Heart right ventricle (tissue), 16 donors: ENCODE data around the gene SH3RF2. TPM values are rescaled to one million over a fixed set of nuclear protein-coding genes. Genes with fewer than 3 reads are reported as not detected.

Source experiments
- ATAC-seq, 8 donors: fragments of 200-7000 bp; cut with Tn5 transposase; one replicate each; pipeline ENCODE4 v1.9.1; 2020; ENCODE audit warnings: mild to moderate bottlenecking in 8 of 8, moderate library complexity in 8 of 8, moderate number of reproducible peaks in 1 of 8
- DNase-seq, 2 donors: peaks; one replicate each; pipeline ENCODE4 v3.0.0-alpha.2; 2020
- H3K27ac ChIP-seq, 10 donors: fragments of 200-600 bp; sonication (generic) in 2 of 10; one replicate each; pipeline versions ENCODE4 v1.5.0 to v1.8.0; 2020 to 2022; ENCODE audit warnings: mild to moderate bottlenecking in 3 of 10
- H3K27me3 ChIP-seq, 7 donors: fragments of 200-600 bp; one replicate each; pipeline ENCODE4 v1.8.0; 2021 to 2022; ENCODE audit warnings: mild to moderate bottlenecking in 2 of 7
- H3K36me3 ChIP-seq, 9 donors: fragments of 200-600 bp; sonication (generic) in 1 of 9; one replicate each; pipeline versions ENCODE4 v1.5.0 to v1.8.0; 2020 to 2022; ENCODE audit warnings: mild to moderate bottlenecking in 2 of 9
- H3K4me1 ChIP-seq, 9 donors: fragments of 200-600 bp; sonication (generic) in 1 of 9; one replicate each; pipeline versions ENCODE4 v1.5.0 to v1.8.0; 2020 to 2022; ENCODE audit warnings: mild to moderate bottlenecking in 4 of 9
- H3K4me3 ChIP-seq, 10 donors: fragments of 200-600 bp; sonication (generic) in 2 of 10; one replicate each; pipeline versions ENCODE4 v1.5.0 to v1.8.0; 2020 to 2022; ENCODE audit warnings: mild to moderate bottlenecking in 7 of 10, moderate library complexity in 2 of 10
- H3K9me3 ChIP-seq, 11 donors: fragments of 200-600 bp in 10 of 11; sonication (generic) in 2 of 11; one replicate each; pipeline versions ENCODE4 v1.5.0 to v1.8.0; 2013 to 2022; ENCODE audit warnings: mild to moderate bottlenecking in 2 of 11, control low read depth in 1 of 11, moderate library complexity in 1 of 11
- CTCF ChIP-seq, 9 donors: fragments of 200-600 bp; sonication (generic) in 2 of 9; IDR thresholded peaks; one replicate each; pipeline versions ENCODE4 v1.5.0 to v1.8.0; 2021 to 2022; ENCODE audit warnings: antibody characterized with exemption in 9 of 9, mild to moderate bottlenecking in 5 of 9, moderate library complexity in 1 of 9
- WGBS, 2 donors: extraction: QIAGEN DNeasy Blood & Tissue Kit; methylation state at CpG; one replicate each; pipeline ENCODE4 v1.1.7; 2013; ENCODE audit warnings: inconsistent platforms in 1 of 2; 5-methylcytosine and 5-hydroxymethylcytosine counted together
- intact Hi-C, 10 donors: fragments of 100-400 bp; cut with DNase I; formaldehyde crosslinking; loops; one replicate each; pipeline versions ENCODE4 v1.11.1 to v1.14.2; 2022
- polyA plus RNA-seq, 2 donors: library from polyadenylated mRNA; stranded (reverse); fragments of 200-250 nt; gene quantifications; one replicate each; pipeline ENCODE4 v1.2.3, GENCODE V29; 2013
- total RNA-seq, 10 donors: library from RNA; stranded (reverse); fragmentation: NEBNext Ultra II Directional in 3 of 10; extraction: Animal tissue kit (Norgen Biotek cat#: 25700) in 3 of 10; gene quantifications; one replicate each; pipeline versions ENCODE4 v1.2.1 to v1.2.4, GENCODE V29; 2021 to 2023
- donor health status: Arrhythmogenic right ventricular cardiomyopathy.
- donor health status: ischemic (EF 13 %, LVEDD 7.1; RV severe dilation, severe dysfunction).
- donor health status: healthy with polysubstance abuse.
- donor health status: DM: no; HTN: yes; CAD: no.
- donor health status: DM: no; HTN: no; CAD: no.
- donor health status: ischemic (EF 25% LVEDD 6.9; RV normal size, moderate dysfunction).
- donor health status: ischemic (EF 25% LVEDD 5.7; RV mildly dilated, moderate dysfunction).
- donor health status: healthy.
- donor health status: DM: yes; HTN: yes; CAD: no.
- donor health status: Ischemic cardiomyopathy.
- donor health status: ischemic (EF 35%, LVEDD 5.7; RV mildly dilated, moderate dysfunction).
- donor health status: nonischemic (EF 11% LVEDD 7.7; RV severe dilation, severe dysfunction).
- donor health status: DM: yes; HTN: yes; CAD: no.
- donor health status: PGD.
- donor health status: ischemic (EF 29% LVEDD 5.4; RV normal size, mild dysfunction).
- donor health status: nonischemic (EF 23%, LVEDD 6.1; RV moderate dilation, normal function).

SH3RF2 gene
- total and polyA plus RNA-seq, 12 donors, result 32.9 to 887 (median 219) TPM

- H3K4me3 ChIP-seq, result no peak overlapping the region
- peaks cover 0 to 40% (median 0%) of the 10 kb centered on the region in 7 donors for H3K27me3 ChIP-seq
- H3K9me3 ChIP-seq, result no peaks in the 10 kb centered on the region
- no peaks in the 10 kb centered on the region for H3K36me3 ChIP-seq
- peaks cover 0 to 40% (median 19%) of the 10 kb centered on the region in 9 donors for H3K4me1 ChIP-seq
- ATAC-seq (no peak), DNase-seq (no peak)
- H3K27ac ChIP-seq, result no peak overlapping the region
- intact Hi-C loops, result loop anchor here in 1 of 10 donors (10.0 kb wide), 1 partner anchor 111 kb away; no protein-coding TSS in a partner anchor
- TF ChIP-seq CTCF (IDR thresholded peaks at IDR 0.05), result no peak
- WGBS, 2 donors, result 82 to 86% methylated on average over 5 of the region's 5 CpGs
Measured at GRCh38 chr5:145934276-145934675, 2.1 kb upstream of the SH3RF2 start.

GRCh38 chr5:145937432-145938250 lies 1.3 kb downstream of the SH3RF2 start:
- peak overlapping the region in 3 of 10 donors; percentile 12 to 60 (median 12) for H3K27ac ChIP-seq
- TF ChIP-seq CTCF (IDR thresholded peaks at IDR 0.05), result no peak
- no peak for DNase-seq
- peak in 6 of 8 donors; percentile 34 to 52 (median 45) for ATAC-seq
- H3K4me3 ChIP-seq, result peak overlapping the region in 7 of 10 donors; percentile 10 to 61 (median 53)
- intact Hi-C loops, result loop anchor here in 2 of 10 donors (5.0 to 10.0 kb wide), 2 partner anchors 40 to 107 kb away; no protein-coding TSS in a partner anchor
- peaks cover 0 to 44% (median 0%) of the 10 kb centered on the region in 7 donors for H3K27me3 ChIP-seq
- 46 to 61% methylated on average over 23 of the region's 23 CpGs for WGBS, 2 donors
- no peaks in the 10 kb centered on the region for H3K9me3 ChIP-seq
- H3K36me3 ChIP-seq, result no peaks in the 10 kb centered on the region
- H3K4me1 ChIP-seq, result peaks cover 0 to 41% (median 25%) of the 10 kb centered on the region in 9 donors

- Histone ChIP-seq H3K4me1 (peaks cover 0 to 41% (median 25%) of the 10 kb centered on the region in 9 donors), H3K27me3 (peaks cover 0 to 44% (median 0%) of the 10 kb centered on the region in 7 donors), H3K9me3 (no peaks in the 10 kb centered on the region), H3K36me3 (no peaks in the 10 kb centered on the region), H3K4me3 (peak overlapping the region in 5 of 10 donors; percentile 2 to 55 (median 52)), H3K27ac (no peak overlapping the region)
- WGBS, 2 donors, result 36 to 37% methylated on average over 11 of the region's 11 CpGs
- intact Hi-C loops, result loop anchor here in 2 of 10 donors (5.0 to 10.0 kb wide), 2 partner anchors 38 to 106 kb away; no protein-coding TSS in a partner anchor
- no peak for TF ChIP-seq CTCF (IDR thresholded peaks at IDR 0.05)
- DNase-seq (no peak), ATAC-seq (no peak)
Measured at GRCh38 chr5:145938776-145939539, 2.6 kb downstream of the SH3RF2 start.

- Histone ChIP-seq H3K4me1 (peaks cover 0 to 44% (median 25%) of the 10 kb centered on the region in 9 donors), H3K27me3 (peaks cover 0 to 44% (median 0%) of the 10 kb centered on the region in 7 donors), H3K36me3 (no peaks in the 10 kb centered on the region), H3K9me3 (no peaks in the 10 kb centered on the region), H3K27ac (no peak overlapping the region), H3K4me3 (no peak overlapping the region)
- DNase-seq (no peak), ATAC-seq (no peak)
- TF ChIP-seq CTCF (IDR thresholded peaks at IDR 0.05), result no peak
- 58 to 69% methylated on average over 4 of the region's 4 CpGs for WGBS, 2 donors
- intact Hi-C loops, result loop anchor here in 2 of 10 donors (5.0 to 10.0 kb wide), 2 partner anchors 38 to 105 kb away; no protein-coding TSS in a partner anchor
Measured at GRCh38 chr5:145939540-145940065, 3.2 kb downstream of the SH3RF2 start.
